Right atrium auricular region (tissue), 2 donors: Measurements from ENCODE around the gene AIRE. TPM values are rescaled to one million over a fixed set of nuclear protein-coding genes. Genes with fewer than 3 reads are reported as not detected.

Experiments
- DNase-seq: peaks from one replicate; pipeline ENCODE4 v3.0.0-alpha.2; 2019; ENCODE audit warnings: low spot score
- H3K27ac ChIP-seq, 2 donors: fragments of 200-600 bp; sonication (generic); 1 replicate in 1 of 2; 2 replicates in 1 of 2; pipeline ENCODE4 v1.5.1; 2016 to 2019
- H3K27me3 ChIP-seq, 2 donors: fragments of 200-600 bp; sonication (generic); one replicate each; pipeline versions ENCODE4 v1.5.1 to v1.6.0; 2017 to 2019
- H3K36me3 ChIP-seq: fragments of 200-600 bp; sonication (generic); one replicate; pipeline ENCODE4 v1.5.1; 2016
- H3K4me1 ChIP-seq, 2 donors: fragments of 200-600 bp; sonication (generic); one replicate each; pipeline versions ENCODE4 v1.5.1 to v1.6.0; 2017 to 2019
- H3K4me3 ChIP-seq, 2 donors: fragments of 200-600 bp; sonication (generic); 1 replicate in 1 of 2; 2 replicates in 1 of 2; pipeline ENCODE4 v1.5.1; 2017 to 2019; ENCODE audit warnings: mild to moderate bottlenecking in 1 of 2, moderate library complexity in 1 of 2
- H3K9me3 ChIP-seq, 2 donors: fragments of 200-600 bp; sonication (generic); one replicate each; pipeline ENCODE4 v1.5.1; 2019
- total RNA-seq, 2 donors: library from RNA; depleted of rRNA; stranded (reverse); fragments of >200 nt; gene quantifications; one replicate each; pipeline ENCODE4 v1.1.0, GENCODE V29; 2016
- TF ChIP-seq, protein P1 (sequence below), 2 donors: fragments of 200-600 bp; sonication (generic); IDR thresholded peaks; one replicate each; pipeline ENCODE4 v1.5.1; 2019; ENCODE audit warnings: antibody characterized with exemption in 2 of 2

AIRE gene
- total RNA-seq, 2 donors from 2014 or later = not detected

DNA sequence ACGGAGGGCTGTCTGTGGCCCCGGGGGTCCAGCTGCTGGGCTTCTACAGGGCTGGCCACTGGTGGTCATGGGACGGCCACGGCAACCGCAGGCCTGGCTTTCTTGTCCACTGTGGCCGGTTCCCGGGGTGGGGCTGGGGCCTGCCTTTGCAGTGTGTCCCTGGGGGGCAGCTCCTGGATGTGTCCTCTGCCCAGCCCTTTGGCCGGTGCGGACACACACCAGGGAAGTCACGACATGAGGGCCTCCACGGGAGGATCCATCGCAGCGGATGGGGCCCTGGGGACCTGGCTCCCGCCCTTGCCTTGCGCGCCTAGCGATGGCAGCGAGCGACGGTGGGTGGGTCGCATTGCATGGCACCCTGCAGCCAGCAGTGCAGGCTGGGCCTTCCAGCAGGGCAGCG lies 32.2 kb downstream of the AIRE start:
- Histone ChIP-seq H3K4me1 (no peaks in the 10 kb centered on the region), H3K27me3 (no peaks in the 10 kb centered on the region), H3K27ac (no peak overlapping the region), H3K9me3 (no peaks in the 10 kb centered on the region), H3K4me3 (no peak overlapping the region), H3K36me3 (peaks cover 61% of the 10 kb centered on the region)
- DNase-seq = no peak
- TF ChIP-seq, protein P1, sequence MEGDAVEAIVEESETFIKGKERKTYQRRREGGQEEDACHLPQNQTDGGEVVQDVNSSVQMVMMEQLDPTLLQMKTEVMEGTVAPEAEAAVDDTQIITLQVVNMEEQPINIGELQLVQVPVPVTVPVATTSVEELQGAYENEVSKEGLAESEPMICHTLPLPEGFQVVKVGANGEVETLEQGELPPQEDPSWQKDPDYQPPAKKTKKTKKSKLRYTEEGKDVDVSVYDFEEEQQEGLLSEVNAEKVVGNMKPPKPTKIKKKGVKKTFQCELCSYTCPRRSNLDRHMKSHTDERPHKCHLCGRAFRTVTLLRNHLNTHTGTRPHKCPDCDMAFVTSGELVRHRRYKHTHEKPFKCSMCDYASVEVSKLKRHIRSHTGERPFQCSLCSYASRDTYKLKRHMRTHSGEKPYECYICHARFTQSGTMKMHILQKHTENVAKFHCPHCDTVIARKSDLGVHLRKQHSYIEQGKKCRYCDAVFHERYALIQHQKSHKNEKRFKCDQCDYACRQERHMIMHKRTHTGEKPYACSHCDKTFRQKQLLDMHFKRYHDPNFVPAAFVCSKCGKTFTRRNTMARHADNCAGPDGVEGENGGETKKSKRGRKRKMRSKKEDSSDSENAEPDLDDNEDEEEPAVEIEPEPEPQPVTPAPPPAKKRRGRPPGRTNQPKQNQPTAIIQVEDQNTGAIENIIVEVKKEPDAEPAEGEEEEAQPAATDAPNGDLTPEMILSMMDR (IDR thresholded peaks at IDR 0.05) = no peak

DNA sequence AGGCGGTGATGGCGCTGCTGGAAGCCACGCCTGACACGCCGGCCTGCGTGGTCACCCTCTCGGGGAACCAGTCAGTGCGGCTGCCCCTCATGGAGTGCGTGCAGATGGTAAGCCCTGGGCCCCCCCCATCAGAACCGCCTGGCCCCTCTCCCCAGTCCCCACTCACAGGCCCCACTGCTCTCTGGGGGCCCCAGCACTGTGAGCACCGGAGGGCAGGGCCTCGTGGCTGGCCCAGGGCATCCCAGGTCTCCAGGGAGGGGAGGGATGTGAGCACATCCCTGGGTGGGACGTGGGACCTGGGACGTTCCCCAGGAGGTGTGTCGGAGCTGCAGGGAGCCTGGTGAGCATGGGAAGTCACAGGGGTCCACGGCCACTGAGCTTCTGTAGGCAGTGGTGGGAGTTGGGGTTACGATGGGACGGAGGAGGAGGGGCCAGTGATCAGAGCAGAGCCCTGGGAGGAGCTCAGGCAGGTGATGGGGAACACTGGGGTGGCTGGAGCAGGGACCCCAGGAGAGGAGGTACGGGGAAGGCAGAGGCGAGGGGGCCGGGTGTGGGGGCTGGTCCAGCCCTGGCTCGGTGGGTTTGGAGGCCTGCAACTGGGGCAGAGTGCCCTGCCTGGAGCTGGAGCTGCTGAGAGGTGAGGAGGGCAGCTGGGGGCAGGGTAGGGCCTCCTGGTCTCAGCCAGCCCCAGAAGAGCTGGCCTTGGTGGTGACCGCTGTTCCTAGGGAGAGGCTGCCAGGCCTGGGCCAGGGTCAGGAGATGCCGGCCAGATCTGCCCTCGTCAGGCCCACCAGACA lies 33.0 kb downstream of the AIRE start:
- H3K36me3 ChIP-seq = peaks cover 53% of the 10 kb centered on the region
- TF ChIP-seq, protein P1 (IDR thresholded peaks at IDR 0.05) = no peak
- H3K27me3 ChIP-seq = no peaks in the 10 kb centered on the region
- no peak for DNase-seq
- no peak overlapping the region for H3K27ac ChIP-seq
- H3K4me3 ChIP-seq = no peak overlapping the region
- no peaks in the 10 kb centered on the region for H3K4me1 ChIP-seq
- H3K9me3 ChIP-seq = no peaks in the 10 kb centered on the region

DNA sequence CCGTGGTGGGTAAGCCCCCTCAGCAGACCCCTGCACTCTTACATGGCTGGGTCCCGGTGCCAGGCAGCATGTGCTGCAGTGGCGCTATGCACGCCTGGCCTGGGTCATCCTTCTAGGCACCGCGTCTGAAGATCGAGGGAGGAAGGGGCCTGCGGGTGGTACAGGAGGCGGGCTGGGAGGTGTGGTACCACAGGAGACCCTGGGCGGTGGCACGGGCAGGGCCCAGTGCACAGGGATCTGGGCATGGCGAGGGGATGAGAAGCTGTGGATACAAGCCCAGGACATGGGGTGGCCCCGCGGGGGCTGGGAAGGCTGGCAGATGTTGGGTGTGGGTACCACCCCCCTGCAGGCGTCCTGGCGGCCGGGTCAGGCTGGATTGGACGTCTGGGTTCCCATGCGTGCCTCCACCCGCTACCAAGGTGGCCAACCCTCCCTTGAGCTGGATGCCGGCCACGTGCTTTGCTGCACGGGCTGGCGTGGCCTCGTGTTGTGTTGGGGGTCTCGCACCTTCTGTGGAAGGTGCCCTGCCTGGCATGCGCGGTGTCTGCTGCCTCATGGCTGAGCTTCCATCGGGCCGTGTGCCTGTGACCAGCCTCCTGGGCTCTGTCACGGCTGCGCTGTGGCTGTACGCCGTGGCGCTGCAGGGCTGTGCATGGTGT lies 33.9 kb downstream of the AIRE start:
- H3K4me1 ChIP-seq = no peaks in the 10 kb centered on the region
- no peaks in the 10 kb centered on the region for H3K9me3 ChIP-seq
- H3K27me3 ChIP-seq = no peaks in the 10 kb centered on the region
- H3K4me3 ChIP-seq = no peak overlapping the region
- no peak for DNase-seq
- TF ChIP-seq, protein P1 (IDR thresholded peaks at IDR 0.05) = no peak
- peaks cover 47% of the 10 kb centered on the region for H3K36me3 ChIP-seq
- no peak overlapping the region for H3K27ac ChIP-seq

DNA sequence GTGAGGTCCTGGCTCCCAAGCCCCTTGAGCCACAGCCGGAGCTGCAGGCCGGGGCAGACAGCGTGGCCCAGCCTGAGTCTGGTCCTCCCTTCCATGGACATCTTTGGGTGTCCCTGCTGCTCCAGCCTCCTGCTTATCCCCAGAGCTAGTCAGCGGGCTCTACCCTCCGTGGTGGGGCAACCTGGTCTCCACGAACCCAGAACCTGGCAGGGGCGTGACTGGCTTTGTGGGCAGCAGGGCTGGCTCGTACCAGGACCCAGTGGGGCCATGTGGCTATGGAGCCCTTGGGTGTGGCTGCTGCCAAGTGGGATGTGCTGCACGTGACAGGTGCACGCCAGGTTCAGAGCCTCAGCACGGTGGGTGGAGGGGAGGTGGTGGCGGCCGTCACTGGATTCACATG lies 35.2 kb downstream of the AIRE start:
- Histone ChIP-seq H3K36me3 (peaks cover 54% of the 10 kb centered on the region), H3K4me1 (no peaks in the 10 kb centered on the region), H3K27me3 (no peaks in the 10 kb centered on the region), H3K27ac (no peak overlapping the region), H3K9me3 (no peaks in the 10 kb centered on the region), H3K4me3 (no peak overlapping the region)
- DNase-seq = no peak
- TF ChIP-seq, protein P1 (IDR thresholded peaks at IDR 0.05) = no peak

DNA sequence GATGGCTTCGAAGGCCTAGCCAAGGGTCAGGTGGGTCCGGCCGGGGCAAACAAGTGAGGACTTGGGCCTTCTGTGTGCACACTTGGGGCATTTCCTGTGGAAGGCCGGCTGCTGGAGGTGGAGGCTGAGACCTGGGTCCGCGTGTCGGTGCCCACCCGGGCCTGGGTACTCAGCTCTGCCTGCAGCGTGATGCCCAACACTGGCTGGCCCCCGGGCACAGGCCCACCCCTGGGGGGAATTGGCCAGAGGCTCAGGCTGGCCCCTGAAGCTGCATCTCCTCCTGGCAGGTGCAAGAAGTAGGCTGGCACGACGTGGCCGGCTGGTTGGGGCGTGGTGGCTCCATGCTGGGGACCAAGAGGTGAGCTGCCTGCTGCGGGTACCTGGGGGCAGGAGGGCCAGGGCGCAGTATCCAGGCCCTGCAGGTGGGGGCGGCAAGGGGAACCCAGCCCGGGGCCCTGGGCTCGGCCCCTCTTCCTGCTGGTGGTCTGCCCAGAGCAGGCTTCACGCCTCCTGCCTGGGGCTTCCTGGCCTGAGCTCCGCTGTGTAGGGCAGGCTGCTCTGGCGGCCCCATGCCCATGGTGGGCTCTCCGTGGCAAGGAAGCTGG lies 36.3 kb downstream of the AIRE start:
- Histone ChIP-seq H3K27ac (no peak overlapping the region), H3K4me3 (no peak overlapping the region), H3K36me3 (peaks cover 63% of the 10 kb centered on the region), H3K4me1 (no peaks in the 10 kb centered on the region), H3K9me3 (no peaks in the 10 kb centered on the region), H3K27me3 (no peaks in the 10 kb centered on the region)
- TF ChIP-seq, protein P1 (IDR thresholded peaks at IDR 0.05) = no peak
- no peak for DNase-seq
